ENCODE results near the gene TDRD10.
"Not testable (repeated sequence)": the region's sequence is repeated elsewhere in the genome, so short reads cannot be mapped to it uniquely, and the experiment has no call there.

The TDRD10 gene

GRCh38 chr1:154479764-154480421 is 22.1 kb upstream of the TDRD10 start:
- DNase-seq: peak; percentile 67

GRCh38 chr1:154481053-154481452 is 21.0 kb upstream of the TDRD10 start:
- DNase-seq: no peak

GRCh38 chr1:154483941-154484803 is 17.8 kb upstream of the TDRD10 start:
- DNase-seq: no peak

DNA sequence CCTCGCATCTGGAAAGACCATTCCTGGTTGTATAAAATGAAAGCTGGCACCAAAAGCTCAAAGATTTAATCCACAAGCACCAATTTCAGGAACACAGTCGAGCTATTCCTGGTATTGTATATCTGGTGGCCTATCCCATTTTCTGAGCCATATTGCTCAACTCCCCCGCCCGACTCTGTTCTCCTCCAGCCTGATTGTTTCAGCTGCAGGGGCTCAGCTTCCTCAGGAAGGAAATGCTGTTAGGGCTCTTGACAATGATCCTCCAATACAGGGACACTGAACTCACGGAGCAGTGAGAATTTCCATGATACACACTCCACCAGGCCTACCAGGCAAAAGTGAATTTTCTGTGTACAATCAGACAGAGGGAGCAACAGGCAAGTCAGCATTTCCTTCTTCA is 16.9 kb upstream of the TDRD10 start:
- DNase-seq: no peak

DNA sequence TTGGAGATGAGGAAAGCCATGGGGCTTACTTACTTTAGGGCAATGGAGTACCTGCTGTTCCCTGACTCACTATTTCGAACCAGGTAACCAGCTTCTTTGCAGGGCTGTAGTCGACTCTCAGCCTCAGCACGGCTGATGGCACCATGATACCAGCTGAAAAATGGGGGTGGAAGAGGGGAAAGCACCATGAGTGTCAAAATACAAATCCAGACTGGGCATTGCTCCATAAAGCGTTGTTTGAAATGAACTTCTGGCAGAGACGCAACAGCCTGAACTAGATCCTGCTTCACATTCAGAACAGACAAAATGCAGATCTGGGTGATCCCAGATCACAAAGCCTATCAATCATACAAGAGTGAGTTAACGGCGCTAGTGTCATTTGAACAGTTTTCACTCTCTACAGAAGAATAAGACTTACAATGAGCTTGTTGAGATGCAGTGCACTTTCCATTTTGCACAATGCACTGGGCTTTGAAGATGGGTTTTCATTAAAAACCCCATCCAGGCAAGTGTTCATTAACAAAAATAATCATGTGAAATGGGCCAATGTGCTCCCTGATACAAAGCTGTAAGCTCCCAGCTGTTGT is 16.0 kb upstream of the TDRD10 start:
- no peak for DNase-seq

DNA sequence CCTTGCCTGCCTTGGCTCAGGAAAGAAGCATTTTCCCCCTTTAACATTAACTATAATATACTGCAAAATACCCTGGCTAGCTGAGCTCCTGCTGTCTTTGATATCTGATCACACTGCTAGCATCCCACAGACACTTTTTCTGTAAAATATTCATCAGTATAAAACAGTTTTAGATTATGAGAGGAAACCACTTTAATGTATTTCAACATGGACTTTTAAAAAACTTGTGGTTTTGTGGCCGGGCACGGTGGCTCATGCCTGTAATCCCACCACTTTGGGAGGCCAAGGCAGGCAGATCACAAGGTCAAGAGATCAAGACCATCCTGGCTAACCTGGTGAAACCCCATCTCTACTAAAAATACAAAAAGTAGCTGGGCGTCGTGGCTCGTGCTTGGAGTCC is 15.3 kb upstream of the TDRD10 start:
- not testable (repeated sequence) for DNase-seq

- no peak for DNase-seq
Measured at GRCh38 chr1:154488922-154489321, 13.1 kb upstream of the TDRD10 start.

DNA sequence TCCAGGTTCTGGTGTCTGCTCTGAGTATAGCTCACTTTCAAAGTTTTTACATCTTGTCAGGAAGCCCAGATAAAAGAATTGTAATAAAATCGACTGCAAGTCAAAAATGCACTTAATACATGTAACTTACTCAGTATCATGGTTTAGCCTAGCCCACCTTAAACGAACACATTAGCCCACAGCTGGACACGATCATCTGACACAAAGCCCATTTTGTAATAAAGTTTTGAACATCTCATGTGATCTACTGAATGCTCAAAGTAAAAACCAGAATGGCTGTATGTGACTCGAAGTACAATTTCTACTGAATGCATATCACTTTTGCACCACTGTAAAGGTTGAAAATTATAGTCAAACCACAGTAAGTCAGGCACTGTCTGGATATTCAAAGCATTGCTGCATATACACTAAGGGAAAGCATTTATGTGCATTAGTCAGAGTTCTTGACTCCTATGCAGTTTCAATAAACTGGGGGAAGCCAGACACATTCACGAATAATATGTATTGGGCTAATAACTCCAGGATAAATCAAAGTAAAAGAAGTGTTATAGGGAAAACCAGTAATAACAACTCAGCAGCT is 12.2 kb upstream of the TDRD10 start:
- no peak for DNase-seq

- DNase-seq: no peak
Measured at GRCh38 chr1:154490317-154490716, 11.7 kb upstream of the TDRD10 start.

DNA sequence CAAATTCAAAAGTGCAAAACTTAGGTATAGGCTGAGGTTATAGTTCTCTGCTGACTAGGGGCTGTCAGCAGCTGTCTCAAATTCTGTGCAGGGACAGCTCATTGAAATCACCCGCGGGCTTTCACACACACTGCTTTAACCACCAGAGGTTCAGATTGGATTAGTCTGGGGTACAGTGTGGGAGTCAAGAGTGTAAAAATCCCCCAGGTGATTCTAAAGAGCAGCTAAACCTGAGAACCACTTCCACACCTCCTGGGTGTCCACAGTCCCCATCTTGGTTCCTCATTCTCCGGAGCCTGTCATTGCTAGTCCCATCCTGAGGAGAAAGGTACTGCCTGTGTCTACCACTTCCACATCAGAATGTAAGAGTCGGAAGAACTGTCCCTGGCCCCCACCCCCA is 9.9 kb upstream of the TDRD10 start:
- DNase-seq: no peak

DNA sequence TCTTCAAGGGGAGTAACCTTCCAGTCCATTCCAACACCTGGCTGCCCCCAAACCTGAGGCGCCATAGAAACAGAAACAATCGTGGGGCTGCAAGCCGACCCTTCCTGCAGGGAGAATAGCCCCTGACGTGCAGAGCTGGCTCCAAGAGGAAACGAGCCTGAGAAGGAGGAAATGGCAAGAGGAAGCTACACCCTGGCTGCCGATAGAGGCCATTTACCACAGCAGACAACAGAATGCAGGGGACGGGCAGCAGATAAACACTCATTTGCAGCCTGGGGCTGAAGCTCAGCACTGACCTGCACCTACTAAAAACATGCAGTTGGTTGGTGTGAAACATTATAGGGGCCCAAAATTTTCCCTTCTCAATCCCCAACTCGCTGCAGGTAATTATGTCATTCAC is 8.7 kb upstream of the TDRD10 start:
- no peak for DNase-seq

GRCh38 chr1:154495496-154496273 is 6.3 kb upstream of the TDRD10 start:
- DNase-seq: no peak

DNA sequence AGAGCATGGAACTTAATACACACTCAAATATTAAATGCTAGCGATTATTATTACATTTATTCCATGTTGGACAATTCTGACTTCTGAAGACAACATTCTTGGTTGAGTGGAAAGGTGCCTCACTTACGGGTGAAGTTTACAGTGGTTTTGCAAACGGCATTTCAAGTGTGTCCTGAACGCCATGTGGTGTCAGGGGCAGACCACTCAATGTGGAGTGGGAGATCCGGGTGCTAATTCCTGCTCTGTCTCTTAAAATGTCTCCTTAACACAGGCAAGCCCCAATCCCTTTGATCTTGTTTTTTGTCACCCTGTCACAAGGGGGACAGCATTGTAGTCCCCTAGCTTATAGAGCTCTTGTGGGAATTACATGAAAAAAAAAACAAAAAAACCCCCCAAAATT is 5.6 kb upstream of the TDRD10 start:
- no peak for DNase-seq

- DNase-seq: no peak
Measured at GRCh38 chr1:154497026-154497806, 4.8 kb upstream of the TDRD10 start.

DNA sequence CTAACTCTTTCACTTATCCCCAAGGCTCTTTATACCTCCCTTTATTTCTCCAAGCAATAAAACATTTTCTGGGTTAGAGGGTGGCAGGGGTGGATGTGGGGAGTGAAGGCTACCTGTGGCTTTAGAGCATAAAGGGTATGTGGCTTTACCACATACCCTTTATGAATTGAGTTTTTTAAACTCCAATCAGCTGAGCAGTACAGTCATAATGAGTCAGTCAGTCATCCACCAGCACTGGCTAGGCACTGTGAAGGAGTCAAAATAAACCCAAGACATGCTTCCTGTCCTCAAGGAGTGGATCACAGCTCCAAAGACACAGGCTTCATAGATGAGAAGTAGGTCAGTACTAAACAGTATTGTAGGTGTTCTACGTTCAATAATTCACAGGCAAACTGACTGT is 2.6 kb upstream of the TDRD10 start:
- peak; percentile 13 for DNase-seq

GRCh38 chr1:154500533-154500932 is 1.5 kb upstream of the TDRD10 start:
- no peak for DNase-seq

DNA sequence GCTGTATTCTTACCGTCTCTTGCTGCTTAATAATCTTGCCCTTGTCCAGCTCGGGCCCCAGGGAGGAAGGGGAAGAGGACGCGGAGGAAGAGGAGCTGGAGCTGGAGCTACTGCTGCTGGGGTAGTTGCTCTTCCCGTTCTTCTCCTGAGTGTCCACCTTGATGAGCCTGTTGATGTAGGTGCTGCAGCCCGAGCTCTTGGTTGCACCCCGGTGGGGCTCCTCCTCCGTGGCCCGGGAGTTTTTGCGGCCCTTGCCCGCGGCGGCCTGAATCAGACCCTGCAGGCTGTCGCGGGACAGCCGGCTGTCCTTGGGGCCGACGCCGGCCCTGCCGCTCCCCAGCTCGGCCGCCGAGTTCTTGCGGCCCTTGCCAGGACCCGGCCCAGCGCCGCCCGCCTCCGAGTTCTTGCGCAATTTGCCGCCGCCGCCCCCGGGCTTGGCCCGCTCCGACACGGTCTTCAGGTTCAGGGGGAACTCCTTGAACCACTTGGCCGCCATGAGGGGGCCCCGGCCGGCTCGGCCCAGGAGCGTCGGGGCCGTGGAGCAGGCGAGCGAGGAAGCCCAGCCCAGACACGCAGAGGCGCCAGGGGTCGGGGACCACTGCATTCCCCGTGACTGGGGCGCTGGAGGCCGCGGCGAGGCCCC is 475 bp upstream of the TDRD10 start:
- no peak for DNase-seq

GRCh38 chr1:154502744-154503115 is 711 bp downstream of the TDRD10 start:
- no peak for DNase-seq

DNA sequence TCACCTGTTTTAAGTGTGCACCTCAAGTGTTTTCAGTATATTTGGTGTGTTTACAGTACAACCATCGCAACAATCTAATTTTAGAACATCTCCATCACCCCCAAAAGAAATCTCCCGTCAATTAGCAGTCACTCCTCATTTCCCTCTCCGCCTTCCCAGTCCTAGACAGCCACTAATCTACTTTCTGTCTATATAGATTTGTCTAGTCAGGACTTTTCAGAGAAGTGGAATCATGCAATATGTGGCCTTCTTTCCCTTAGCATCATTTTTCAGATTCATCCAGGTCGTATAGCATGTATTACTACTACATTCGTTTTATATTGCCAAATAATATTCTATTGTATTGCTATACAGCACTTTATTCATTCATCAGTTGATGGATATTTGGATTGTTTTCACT is 1.9 kb downstream of the TDRD10 start:
- no peak for DNase-seq

DNA sequence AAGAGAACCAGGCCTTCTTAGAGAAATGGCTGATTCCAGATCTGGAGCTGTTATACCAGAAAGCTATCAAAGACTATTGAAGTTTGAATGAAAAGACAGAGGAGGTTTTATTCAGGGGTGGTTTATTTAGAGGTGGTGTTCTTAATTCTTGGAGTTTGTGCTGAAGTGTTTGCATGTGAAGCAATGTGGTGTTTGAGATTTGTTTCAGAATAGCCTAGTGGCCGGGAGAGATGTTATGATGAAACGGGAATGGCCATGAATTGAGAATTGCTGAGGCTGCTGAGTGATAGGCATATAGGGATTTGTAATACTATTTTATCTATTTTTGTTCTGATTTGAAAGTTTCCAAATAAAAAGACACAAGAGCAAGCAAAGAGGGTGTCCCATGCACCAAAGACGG is 10.7 kb downstream of the TDRD10 start:
- no peak for DNase-seq

GRCh38 chr1:154514066-154514553 is 12.1 kb downstream of the TDRD10 start:
- DNase-seq: no peak
